Suppressor macrophage treated with lipopolysaccharide for 4 hours (primary cell): ENCODE data around the gene FLOT1.
"Not testable (repeated sequence)": the region's sequence is repeated elsewhere in the genome, so short reads cannot be mapped to it uniquely, and the experiment has no call there.

ENCODE experiments used
- DNase-seq: peaks from one replicate; pipeline ENCODE4 v3.0.0-alpha.2; 2020

FLOT1 gene

DNA sequence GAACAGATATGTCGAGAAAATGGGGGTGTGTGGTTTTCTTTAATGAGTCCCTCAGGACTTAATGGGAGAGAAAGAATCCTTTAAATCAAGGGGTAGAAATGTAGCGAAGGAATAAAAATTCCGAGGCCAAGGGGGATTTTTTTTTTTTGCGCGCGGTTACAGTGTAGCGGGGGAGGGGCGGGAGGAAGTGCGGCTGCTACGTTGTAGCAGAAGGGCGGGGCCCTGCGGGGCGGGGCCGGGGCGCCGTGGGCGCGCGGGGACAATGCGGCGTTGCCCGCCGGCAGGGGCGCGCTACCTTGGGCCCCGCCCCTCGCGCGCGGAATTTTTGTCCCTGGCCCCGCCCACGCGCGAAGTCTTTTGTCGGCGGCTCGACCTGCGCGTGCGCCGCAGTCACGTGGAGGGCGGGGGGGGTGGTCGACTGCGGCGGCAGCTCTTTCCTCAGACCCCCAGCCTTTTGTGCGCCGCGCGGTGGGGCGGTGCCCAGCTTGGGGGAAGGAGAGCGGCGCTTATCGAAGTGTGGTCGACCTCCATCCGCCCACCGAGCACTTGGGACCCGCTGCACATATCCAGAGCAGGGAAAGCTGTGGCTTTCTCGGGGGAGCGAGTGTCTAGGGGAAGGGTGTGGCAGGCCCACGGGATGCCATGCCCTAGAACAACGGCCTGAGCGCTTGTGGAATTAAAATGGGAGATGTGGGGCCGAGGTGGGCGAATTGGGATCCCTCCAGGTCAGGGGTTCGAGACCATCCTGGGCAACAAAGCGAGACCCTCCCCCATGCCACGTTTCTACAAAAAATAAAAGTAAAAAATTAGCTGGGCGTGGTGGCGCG lies 21.1 kb downstream of the FLOT1 start:
- peak; percentile 99 for DNase-seq

DNA sequence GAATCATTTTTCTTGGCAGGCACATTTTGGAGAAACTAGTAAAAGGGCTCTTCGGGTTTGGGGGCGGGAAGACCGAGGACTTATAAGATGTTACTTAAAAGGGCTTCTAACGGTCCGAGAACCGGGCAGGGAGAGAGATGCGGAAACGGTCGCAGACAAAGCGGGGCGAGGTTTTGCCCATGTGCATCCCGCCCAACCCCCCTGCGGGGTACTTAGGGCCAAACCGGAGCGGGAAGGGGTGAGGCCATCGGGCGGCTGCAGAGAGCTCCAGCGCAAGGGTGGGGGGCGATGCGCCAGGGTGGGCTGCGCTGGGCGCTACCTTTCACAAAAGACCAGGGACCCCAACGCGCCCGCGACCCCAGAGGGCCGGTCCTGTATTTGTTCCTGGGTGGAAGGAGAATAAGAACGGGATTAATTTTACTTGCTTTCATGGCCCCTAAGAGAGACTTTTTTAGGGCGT lies 21.7 kb downstream of the FLOT1 start:
- peak; percentile 65 for DNase-seq

DNA sequence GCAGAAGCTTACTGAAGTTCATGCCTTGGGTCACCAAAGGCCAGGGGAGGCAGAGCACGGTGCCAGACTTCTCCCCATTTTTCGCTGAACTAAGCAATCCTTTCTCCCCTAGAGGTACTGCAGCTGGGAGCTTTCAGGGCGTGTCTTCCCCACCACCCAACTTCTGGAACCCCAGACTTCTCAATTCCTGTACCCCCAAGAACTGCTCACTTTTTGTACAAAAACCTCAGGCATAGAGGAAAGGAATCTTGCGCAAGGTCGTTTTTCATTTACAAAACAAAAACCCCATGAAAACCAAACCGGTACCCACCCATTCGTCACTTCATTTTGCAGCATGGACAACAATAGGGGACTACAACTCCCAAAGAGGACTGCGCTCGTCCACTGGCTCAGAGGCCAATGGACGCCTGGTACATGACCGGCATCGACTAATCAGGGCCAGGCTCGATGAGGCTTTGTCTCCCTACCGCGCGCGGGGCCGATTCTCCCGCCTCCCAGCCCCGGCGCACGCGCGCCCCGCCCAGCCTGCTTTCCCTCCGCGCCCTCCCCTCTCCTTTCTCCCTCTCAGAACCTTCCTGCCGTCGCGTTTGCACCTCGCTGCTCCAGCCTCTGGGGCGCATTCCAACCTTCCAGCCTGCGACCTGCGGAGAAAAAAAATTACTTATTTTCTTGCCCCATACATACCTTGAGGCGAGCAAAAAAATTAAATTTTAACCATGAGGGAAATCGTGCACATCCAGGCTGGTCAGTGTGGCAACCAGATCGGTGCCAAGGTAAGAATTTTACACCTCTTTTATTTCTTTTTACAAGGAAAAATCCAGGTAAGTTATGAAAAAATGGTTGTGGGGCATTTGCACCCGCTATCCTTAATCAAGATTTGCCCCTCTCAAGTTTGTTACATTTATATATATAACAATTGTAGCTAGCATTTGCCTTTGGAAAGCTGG lies 22.4 kb downstream of the FLOT1 start, which contains the start of gene TUBB:
Gene TUBB (plus strand): TSS at position 562 of the 947 bp plus-strand sequence. CDS start 155 bp downstream, at position 717.
- DNase-seq: peak; percentile 98

DNA sequence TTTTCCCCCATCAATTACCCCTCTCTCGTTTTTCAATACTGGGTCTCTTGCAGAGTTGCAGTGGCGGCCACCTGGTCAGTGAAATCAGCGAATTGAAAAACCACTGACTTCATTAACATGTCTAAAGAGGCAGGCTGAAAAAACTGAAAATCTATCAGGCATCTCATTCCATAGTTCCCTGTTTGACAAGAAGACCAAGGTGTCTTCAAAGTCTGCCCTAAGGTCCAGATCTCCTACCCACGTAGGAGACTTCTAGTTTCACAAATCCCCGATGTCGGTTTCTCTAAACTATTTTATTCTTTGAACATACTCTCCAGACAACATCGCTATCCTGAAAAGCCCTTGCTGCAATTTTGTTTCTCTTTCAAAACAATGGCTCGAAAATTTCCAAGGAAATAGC lies 23.1 kb downstream of the FLOT1 start:
- no peak for DNase-seq

DNA sequence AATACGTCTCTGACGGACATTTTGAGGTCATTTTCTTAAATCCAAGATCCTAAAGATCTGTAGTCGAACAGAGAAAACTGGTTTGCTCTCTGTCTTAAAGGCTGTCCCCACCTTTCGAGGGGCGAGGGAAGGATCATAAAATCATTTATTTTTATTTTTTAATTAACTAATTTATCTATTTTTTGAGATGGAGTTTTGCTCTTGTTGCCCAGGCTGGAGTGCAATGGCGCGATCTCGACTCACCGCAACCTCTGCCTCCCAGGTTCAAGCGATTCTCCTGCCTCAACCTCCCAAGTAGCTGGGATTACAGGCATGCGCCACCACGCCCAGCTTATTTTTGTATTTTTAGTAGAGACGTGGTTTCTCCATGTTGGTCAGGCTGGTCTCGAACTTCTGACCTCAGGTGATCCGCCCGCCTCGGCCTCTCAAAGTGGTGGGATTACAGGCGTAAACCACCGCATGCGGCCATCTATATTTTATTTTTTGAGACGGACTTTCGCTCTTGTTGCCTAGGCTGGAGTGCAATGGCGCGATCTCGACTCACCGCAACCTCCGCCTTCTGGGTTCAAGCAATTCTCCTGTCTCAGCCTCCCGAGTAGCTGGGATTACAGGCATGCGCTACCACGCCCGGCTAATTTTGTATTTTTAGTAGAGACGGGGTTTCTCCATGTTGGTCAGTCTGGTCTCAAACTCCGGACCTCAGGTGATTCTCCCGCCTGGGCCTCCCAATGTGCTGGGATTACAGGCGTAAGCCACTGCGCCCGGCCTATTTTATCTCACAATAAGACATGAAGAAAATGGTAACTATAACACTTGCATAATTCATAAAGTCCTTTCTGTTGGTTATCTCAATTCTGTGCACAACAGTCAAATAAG lies 24.4 kb downstream of the FLOT1 start:
- DNase-seq: not testable (repeated sequence)

DNA sequence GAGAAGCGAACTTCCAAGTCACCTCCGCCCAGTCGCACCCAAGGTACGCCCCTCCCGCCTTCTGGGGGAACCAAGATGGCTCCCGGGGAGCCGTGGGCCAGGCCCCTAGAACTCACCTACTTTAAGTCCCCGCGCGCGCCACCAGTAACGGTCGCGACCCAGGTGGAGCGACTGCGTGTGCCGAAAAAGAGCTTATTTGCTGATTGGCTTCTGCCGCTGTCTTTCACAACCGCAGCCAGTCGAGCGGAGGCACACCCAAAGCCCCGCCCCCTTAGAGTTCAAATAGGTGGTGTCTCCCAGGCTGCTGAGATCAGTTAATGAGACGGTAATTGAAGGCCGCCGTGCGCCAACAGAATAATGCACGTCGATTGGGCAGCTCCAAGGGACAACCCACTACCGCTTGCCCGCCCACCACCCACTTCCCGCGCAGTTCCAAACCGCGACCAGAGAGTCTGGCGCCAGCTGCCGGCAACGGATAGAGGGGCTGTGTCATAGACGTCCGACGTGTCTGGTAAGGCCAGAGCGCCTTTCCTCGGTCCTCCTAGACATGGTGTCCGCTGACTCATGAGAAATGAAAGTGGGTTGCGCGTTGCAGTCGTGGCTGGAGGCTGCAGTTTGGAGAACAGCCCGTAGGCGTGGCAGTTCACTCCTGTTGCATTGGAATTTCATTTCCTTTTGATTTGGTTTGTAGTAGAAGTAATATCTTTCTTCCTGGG lies 25.2 kb downstream of the FLOT1 start, which contains the start of gene MDC1:
Gene MDC1 (minus strand): TSS at position 153 of the 716 bp plus-strand sequence. CDS start 2,106 bp downstream, outside the sequence.
- peak; percentile 100 for DNase-seq

DNA sequence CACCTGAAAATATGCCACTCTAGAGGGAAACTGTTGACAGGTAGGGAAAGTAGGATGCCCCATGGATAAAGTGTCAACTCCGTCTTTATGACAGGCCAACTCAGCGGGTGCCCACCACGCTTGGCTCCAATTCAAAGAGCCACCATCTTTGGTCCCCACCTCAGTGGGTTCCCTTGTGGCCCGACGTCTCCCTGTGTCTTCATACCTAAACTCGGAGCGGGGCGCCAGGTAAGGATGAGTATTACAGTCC lies 25.7 kb downstream of the FLOT1 start:
- no peak for DNase-seq

DNA sequence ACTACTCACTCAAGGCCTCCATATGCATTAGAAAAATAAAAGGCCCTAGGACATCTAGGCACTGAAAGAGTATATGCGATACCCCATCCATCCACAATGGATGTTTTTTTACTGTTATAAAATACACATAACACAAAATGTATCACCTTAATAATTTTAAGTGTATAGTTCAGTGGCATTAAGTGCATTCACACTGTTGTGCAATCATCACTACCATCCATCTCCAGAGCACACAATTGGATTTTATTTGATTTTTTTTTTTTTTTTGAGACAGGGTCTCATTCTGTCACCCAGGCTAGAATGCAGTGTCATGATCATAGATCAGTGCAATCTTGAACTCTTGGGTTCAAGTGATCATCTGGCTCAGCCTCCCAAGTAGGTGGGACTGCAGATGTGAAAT lies 28.2 kb downstream of the FLOT1 start:
- no peak for DNase-seq

DNA sequence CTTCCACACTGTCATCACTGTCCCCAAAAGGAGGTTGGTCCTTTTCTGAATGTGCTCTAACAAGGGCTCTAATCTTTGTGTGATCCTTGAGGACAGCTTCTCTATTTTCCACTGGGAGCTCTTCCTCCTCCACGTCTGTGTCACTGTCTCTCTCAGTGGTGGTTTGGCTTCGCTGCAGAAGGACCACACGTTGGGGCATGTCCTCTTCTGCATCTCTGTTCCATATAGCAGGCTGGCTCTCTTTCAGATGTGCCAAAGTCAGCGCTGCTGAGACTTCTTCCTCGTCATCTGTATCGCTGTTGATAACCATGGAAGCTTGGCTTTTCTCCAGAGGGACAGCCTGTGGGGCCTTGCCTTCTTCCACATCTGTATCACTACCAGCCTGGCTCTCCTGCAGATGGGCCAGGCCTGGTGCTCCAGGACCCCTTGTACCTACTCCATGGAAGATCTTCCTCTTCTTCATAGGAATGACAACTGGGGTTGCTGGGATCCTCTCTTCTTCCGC lies 30.0 kb downstream of the FLOT1 start:
- DNase-seq: no peak

DNA sequence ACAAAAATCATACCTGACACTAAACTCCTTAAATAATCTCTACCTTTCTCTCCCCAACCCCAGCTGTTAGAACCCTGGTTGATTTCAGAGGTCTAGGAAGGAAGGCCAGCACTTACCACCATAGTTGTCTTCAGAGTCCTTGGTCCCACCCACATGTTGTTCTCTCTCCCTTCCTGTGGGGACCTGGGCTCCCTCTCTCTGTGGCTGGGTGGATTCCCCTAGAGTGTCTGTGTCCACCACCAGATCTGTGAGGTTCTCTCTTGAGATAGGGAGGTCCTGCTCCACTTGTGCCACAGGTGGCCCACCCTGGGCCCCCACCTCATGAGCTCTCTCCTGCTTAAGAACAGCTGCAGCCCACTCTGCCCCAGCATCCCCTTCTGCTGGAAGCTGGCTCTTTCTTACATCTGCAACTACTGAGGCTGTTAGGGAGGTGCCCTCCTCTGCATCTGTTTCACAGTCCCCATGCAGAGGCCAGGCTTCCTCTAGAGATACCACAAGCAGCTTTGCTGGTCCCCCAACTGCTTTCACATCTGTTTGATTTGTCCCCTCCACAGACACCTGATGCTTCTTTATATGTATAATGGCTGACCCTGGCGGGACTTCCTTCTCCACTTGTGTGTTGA lies 30.6 kb downstream of the FLOT1 start:
- DNase-seq: no peak

DNA sequence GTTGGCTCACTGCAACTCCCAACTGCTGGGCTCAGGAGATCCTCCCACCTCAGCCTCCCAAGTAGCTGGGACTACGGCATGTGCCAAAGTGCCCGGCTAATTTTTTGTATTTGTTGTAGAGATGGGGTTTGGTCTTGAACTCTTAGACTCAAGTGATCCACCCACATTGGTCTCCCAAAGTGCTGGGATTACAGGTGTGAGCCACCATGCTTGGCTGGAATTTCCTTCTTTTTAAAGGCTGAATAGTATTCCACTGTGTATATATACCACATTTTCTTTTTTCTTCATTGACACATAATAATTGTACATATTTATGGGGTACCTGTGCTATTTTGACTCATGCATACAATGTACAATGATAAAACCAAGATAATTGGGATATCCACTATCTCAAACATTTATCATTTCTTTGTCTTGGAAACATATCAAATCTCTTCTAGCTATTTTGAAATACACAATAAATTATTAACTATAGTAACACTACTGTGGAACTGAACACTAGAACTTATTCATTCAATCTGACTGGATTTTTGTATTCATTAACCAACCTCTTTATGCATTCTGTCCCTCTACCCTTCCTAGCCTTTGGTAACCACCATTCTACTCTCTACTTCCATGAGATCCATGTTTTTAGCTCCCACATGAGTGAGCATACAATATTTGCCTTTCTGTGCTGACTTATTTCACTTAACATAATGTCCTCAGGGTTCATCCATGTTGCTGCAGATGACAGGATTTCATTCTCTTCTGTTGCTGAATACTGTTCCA lies 33.2 kb downstream of the FLOT1 start:
- DNase-seq: no peak

DNA sequence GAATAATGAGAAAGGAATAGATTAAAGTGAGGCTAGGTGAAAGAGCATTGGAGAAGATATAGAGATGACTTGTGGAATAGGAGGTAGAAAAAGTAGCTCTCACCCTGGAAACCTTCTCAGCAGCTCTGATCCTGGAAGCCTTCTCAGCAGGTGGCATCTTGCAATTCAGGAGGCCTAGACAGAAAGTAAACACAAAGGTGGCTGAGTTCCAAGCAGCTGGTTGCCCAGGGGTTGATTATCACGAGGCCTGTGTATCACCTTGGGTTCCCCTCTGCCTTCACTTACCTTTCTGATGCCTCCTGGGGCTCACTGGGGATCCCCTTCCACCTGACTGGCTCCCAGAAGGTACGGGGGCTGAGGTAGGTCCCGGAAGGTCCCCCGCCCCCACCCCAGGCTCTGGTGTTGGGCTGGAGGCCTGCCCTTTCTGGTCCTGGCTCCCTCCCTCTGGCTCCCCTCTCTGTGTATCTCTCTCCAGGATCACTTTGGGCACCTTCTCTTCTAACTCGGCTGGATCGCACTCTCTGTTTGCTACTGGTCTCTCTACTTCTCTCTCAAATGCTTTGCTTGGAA lies 35.1 kb downstream of the FLOT1 start:
- no peak for DNase-seq

DNA sequence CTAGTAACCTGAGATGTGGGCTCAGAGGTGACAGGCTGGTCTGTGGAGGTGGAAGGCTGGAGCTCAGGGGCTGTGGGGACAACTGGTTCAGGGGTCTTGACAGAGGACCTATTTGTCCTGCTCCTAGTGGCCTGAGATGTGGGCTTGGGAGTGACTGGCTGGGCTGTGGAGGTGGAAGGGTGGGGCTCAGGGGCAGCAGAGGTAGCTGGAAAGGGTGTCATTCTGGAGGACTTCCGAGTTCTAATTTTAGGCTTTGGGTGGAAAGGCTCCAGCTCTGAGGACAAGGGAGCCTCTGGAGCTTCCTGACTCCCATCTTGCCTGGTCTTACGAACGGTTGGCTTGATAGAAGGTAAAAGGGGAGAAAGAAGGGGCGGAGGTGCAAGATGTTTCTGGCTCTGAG lies 36.9 kb downstream of the FLOT1 start:
- DNase-seq: no peak

DNA sequence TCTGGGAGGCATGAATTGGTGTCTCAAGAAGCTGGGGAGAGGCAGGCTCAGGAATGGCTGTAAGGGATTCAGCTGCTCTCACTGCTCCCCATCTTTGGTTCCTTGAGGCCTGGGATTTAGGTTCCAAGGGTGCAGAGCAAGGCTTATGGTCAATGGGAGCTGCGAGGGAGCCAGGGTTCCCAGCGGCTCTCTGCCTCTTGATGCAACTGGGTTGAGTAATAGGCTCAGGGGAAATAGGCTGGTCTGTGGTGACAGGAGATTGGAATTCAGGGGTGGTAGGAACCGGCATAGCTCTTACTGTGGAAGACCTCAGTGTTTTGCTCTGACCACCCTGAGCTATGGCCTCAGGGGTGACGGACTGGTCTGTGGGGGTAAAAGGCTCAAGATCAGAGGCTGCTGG lies 38.7 kb downstream of the FLOT1 start:
- peak; percentile 19 for DNase-seq

DNA sequence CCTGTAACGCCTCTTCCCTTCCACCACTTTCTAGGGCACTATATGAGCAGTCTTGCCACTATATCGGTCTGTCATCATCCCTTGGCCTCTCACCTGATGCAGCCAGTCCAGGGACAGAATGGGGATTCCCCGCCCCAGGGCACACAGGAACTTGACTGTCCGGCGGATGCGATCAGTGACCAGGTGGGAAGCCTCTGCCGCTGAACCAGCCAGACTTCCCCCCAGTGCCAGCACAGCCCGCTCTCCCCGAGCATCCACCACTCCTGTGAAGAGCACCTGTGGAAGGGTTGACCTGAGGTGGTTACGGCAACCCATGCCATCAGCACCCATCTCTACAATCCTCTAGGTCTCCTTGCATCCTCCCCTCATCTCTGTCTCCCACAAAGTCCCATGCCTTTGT lies 39.5 kb downstream of the FLOT1 start:
- no peak for DNase-seq

DNA sequence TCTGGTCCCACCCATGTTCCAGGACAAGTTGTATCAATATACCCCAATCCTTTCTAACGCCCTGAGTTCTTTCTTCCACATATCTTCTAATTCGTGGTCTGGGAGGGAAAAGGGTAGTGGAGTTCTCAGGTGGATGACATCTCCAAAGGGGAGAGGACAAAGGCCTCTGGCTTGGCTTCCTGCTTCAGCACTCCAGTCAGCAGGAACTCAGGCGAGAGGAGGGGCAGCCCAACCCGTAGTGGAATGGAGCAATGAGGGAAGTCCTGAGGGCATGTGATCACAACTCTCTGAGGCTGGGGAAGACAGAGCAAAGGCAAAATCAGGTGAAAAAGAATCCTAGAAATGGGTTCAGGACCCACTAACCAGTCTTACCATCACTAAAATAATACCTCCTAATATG lies 42.1 kb downstream of the FLOT1 start:
- DNase-seq: peak; percentile 73

DNA sequence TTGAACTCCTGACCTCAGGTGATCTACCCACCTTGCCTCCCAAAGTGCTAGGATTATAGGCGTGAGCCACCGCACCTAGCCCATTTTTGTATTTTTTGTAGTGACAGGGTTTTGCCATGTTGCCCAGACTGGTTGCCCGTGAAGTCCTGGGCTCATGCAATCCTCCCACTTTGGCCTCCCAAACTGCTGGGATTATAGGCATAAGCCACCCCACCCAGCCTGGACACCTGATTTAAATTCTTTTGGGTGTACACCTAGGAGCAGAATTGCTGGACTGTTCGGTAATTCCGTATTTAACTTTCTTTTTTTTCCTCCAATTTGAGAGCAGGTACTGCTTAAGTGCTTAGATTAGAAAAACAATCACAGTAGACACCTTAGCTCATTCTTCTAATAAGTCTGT lies 46.1 kb downstream of the FLOT1 start:
- no peak for DNase-seq

DNA sequence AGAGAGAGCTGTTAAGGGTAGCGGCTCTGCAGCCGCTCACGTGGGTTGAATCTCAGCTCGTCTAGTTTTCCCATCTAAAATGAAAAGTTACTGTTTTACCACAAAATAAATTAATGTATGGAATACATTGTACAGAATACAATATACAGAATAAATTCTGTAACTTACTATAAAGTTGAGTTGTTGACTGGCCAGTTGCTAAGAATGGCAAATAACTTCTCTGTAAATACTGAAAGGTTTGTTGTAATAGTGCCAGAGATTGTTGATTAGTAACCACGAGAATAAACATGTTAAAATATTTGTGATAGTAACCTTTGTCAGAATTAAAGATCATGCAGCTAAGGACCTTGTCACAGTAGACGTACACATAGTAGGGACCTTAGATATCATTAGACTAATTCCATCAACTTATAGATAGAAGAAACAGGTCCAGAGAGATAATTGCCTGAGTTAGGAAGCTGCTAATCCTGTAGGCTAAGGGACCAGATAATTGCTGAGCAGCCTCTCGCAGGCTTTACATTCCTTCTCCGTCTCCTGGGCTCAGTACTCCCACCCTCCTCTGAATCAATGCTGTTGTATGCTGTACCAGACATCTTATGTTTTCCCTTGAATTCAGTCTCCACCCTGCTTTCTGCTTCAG lies 51.2 kb downstream of the FLOT1 start:
- DNase-seq: no peak

DNA sequence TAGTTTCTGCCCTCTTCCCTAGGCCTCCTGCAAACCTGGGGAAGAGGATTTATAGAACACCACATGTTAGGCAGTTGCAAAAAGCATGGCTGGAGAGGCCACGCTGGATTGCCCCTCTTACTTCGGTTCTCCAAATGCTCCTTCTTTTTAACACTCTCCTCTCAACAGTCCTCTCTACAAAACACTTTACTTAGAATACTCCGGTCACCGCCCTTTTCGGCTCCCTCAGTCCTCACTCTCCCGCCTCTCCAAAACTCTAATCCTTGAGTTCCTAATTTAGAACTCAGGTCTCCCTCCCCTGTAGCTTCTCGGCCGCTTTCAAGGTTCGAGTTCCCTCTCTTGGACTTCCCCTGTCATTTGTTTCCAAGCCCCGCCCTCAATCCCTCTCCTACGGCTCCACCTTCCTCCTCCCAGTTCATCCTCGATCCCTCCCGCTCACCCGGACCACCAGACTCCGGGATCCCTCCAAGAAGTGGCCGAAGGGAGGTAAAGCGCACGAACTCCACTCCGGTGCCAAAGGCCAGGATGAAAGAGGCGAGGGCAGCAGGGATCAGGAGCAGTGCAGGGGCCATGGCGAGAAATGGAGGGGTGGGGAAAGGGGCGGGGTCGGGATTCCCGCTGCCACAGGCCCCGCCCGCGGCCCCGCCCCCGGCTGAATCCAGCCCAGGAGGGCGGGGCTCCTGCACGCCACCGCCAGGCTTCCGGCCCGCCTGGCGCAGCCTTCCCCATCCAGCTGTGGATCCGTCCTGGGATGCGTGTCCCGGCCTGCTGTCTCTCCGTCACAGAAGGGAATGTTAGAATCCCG lies 51.9 kb downstream of the FLOT1 start, which contains the start of gene NRM:
Gene NRM (minus strand): TSS at position 582 of the 805 bp plus-strand sequence. CDS start 10 bp downstream, at position 572.
- peak; percentile 90 for DNase-seq
